HG02571 (cell line): Measurements from ENCODE around the gene TMEM95.

ENCODE experiments used
- ATAC-seq: cut with Tn5 transposase; IDR thresholded peaks from one replicate; pipeline ENCODE4 v1.9.1; 2021; ENCODE audit warnings: mild to moderate bottlenecking, moderate library complexity; ENCODE audit not compliant: unreplicated experiment

The TMEM95 gene, protein sequence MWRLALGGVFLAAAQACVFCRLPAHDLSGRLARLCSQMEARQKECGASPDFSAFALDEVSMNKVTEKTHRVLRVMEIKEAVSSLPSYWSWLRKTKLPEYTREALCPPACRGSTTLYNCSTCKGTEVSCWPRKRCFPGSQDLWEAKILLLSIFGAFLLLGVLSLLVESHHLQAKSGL

DNA sequence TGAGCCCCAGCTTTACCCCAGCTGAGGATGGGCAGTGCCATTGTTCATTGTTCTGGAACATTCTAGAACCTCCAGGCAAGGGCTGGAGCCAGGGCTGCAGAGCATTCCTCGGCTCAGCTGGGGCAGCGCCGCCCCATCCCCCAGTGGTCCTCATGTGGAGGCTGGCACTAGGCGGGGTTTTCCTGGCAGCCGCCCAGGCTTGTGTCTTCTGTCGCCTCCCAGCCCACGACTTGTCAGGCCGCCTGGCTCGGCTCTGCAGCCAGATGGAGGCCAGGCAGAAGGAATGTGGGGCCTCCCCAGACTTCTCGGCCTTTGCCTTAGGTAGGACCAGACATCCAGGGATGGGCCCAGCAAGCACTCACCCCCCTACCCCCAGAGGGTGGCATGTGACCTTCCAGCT lies at the start of gene TMEM95:
TSS of gene TMEM95 (plus strand) at position 104 of the 400 bp plus-strand sequence. CDS start at position 153, 49 bp downstream.
- ATAC-seq: no peak

DNA sequence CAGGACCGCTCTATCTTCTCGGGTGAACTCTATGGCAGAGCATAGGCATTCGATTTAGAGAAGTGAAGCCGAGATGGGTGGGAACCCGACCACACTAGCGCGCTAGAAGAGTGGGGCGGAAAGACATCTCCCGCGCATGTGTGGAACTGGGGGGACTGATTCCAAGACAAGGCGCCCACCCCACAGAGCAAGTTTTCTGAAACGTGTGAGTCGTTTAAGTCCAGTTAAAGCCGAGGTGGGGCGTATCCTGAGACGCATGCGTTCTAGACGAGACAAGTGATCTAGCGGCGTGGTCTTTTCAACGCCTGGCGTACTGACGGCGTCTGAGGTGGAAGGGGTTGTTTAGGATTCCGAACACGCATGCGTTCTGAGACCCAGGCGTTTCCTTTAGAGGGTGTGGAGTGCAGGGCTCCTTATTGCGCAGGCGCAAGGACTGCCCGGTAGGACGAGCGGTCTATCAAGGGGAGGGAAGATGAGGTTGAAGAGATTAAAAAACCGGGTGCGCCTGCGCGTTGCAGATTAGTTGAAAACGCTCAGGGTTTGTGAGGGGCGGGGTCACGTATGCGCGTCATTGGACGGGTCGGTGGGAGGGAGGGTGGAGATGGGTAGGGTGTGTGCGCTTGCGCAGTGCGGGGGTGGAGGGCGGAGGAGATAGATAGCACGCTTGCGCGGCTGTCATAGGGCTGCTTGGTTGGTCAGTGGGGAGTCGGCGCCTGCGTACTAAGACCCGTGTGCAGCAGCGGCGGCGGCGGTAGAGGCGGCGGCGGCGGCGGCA lies 47.9 kb upstream of the TMEM95 start, which contains the start of gene EIF5A:
TSS of gene EIF5A (plus strand) at position 718 of the 775 bp plus-strand sequence. CDS start 2,008 bp downstream, outside the sequence.
- ATAC-seq: peak; percentile 69

DNA sequence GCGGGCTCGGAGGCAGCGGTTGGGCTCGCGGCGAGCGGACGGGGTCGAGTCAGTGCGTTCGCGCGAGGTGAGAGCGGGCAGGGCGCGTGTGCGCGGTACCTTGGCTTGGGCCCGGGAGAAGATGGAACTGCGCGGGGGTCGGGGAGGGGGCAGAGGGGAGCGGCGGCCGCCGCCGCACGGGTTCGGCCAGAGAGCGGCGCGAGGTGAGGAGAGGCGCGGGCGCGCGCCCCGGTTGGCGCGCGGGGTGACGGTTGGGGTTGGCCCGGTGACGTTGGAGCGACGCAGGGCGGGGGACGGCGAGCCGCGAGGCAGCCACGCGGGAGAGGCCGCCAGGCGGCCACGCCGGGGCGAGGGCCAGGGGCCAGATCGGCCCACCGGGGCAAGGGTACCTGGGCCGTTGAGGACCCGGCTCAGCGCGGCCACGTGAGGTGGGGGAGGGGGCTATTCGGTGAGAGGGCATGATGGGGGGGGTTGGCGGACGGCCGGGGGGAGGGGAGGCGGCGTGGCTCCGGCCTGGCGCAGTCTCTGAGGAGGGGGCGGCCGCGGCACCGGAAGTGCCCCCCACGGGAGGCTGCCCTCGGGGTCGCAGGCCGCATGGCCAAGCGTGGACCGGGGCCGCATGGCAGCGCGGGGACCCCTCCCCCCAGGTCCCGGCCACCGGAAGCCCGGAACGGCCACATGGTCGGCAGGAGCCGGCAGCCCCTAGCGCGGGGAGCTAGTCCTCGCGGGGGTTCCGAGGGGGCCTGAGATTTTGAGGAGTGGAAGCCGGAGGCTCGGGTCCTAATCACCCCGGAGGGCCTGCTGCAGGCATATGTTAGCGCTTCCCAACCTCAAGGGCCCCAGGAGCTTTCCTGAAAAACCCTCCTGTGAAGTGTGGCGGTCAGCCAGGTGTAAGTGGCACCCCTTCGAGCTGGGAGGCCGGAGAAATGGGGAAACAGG lies 47.0 kb upstream of the TMEM95 start:
- no peak for ATAC-seq

DNA sequence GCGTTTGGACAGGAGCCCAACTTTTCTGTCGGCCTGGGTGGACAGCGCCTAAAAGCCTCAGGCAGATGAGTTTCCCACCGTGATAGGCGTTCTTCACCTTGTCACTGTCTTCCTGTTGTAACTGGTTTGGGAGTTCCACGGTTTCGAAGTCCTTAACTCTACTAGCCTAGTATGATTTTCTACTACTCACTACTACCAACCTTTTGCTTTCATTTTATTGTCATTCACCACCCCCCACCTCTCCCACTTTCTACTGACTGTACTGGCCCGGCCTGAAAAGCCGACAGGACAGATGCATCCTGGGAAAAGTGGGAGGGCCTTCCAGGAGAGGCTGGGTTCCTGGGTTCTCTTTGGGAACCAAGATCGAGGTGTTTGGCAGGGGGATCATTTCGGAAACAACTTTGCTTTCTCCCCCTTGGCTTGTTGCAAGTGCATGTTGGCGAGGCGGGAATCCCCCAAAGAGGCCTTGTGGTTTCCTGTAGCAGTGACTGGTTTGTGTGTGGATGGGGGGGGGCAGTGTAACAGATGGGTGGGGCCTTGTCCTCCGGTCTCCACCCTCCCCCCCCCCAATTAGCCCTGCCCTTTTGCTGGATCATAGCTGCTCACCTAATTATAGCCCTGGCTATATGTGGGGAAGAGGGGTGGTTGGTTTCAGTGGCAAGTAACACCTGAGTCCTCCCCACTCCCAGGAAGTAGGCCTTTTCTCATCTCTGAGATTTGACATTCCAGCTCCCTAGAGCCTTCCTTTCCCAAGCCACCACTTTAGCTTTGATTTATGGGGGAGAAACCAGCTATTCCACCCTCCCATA lies 46.1 kb upstream of the TMEM95 start:
- no peak for ATAC-seq

DNA sequence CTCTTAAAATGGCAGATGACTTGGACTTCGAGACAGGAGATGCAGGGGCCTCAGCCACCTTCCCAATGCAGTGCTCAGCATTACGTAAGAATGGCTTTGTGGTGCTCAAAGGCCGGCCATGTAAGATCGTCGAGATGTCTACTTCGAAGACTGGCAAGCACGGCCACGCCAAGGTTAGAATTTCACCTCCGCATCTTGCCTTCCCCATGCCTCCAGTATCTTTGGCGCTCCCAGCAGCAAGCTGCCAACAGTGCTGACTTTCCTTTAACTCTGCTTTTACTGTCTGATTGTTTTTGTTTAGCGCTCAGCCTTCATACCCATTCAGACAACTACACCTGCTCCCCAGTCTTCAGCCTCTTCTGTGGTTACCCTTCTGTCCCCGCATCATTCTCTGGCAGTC lies 45.3 kb upstream of the TMEM95 start:
- no peak for ATAC-seq

DNA sequence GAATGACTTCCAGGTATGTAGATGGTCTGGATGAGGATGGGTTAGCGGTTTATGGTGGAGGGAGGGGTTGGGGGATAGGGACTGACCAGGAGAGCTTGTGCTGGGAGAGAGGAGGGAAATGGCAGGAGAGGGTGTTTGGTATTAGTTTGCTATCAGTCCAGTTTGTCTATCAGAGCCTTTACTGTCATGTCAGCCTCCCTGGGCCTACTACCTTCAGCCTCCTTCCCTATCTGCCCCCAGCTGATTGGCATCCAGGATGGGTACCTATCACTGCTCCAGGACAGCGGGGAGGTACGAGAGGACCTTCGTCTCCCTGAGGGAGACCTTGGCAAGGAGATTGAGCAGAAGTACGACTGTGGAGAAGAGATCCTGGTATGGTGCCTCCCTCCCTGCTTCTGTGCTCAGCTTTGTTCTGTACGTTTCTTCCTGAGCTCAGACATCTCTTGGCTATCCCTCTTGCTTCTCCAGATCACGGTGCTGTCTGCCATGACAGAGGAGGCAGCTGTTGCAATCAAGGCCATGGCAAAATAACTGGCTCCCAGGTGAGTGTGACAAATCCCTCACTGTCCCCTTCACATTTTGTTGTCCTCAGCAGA lies 43.7 kb upstream of the TMEM95 start:
- no peak for ATAC-seq

DNA sequence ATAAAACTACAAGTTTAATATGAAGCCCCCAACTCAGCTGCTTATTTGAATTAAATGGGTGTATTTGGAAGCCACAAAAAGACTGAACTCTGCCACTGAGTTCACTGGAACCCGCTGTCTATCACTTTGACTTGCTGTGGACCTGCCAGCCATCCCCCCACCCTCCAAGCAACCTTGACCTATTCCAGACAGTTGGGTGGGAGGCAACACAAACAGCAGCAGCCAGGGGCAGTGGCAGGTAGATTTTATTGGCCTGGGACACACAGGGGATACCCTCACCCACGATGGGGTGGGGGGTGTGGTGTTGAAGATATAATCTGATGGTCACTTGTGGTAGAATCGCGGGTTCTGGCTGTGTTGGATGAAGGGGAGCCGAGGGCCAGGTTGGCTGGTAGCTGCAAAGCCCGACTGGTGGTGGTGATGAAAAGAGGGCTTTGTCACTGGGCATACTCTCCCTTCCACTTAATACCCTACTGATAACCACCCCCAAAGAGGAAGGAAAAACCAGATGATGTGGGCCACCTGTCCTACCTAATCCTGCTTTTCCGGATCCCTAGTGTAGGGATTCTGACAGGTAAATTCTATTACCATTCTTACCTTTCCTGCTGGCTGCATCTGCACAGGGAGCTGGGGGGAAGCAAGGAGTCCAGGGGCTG lies 42.4 kb upstream of the TMEM95 start:
- ATAC-seq: no peak

DNA sequence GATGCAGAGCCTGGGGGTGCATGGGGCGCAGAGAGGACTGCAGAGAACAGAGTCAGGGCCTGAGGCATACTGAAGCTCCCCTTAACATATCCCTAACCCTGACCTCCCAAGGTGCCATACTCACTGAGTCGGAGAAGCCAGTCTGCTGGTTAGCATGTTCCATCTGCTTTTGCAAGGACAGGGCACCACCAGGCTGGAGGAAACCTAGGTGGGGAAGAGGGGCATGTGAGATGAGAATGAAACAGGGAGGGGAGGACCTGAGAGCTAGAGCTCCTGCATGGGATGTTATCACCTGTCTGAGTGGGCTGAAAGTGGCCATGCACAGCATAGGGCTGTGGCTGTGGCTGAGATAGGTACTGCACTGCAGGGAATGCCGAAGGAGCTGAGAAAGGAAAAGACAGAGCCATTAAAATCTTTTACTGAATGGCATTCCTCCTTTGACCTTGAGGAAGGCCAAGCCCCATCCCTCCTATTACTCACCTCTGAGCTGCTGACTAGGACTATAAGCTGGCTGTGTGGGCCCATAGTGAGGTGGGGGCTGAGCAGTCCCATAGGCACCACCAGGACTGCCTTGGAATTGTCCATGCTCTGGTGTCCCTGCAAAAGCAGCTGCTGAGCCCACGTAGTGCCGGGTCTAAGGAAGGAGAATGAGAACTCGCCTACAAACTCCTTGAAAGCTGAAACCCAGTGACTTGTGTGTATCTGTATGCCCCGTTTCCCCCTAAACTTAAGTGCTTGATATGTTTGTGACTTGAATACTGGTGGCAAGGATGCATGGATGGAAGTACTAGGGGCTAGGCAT lies 41.7 kb upstream of the TMEM95 start:
- ATAC-seq: no peak

DNA sequence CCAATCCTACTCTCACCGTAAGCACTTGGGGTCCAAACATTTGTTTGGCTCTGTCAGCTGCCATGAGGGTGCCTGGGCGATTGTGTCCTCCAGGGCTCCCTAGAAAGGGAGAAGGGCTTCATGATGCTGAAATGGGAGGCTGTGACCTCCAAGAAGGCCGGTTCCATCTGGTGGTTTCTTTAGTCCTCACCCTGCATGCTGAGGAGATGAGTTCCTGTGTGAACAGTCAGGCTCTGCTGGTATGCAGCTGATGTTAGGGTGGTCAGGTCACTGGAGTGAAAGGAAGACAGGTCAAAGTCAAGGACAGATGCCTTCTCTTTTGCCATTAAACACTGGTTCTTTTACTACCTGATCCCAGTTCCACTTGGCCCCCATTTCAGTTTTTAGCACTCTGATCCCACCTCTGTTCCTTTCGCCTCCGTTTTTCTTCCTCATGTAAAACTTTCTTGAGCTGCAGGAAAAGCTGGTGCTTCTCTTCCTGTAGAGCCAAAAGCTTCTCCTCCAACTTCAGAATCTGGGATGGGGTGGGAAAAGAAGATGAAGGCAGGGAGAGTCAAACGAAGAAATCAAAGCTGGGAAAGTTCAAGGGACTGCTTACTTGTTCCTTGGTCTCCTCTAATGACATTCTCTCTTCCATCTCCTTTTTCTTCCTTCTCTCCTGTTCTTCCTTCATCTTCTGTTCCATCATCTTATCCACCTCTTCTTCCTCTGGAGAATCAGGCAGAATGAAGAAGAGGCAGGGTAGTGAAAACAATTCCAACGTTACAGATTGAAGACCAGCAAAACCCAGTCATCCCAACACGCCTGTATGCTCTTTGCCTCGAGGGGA lies 40.9 kb upstream of the TMEM95 start:
- no peak for ATAC-seq

DNA sequence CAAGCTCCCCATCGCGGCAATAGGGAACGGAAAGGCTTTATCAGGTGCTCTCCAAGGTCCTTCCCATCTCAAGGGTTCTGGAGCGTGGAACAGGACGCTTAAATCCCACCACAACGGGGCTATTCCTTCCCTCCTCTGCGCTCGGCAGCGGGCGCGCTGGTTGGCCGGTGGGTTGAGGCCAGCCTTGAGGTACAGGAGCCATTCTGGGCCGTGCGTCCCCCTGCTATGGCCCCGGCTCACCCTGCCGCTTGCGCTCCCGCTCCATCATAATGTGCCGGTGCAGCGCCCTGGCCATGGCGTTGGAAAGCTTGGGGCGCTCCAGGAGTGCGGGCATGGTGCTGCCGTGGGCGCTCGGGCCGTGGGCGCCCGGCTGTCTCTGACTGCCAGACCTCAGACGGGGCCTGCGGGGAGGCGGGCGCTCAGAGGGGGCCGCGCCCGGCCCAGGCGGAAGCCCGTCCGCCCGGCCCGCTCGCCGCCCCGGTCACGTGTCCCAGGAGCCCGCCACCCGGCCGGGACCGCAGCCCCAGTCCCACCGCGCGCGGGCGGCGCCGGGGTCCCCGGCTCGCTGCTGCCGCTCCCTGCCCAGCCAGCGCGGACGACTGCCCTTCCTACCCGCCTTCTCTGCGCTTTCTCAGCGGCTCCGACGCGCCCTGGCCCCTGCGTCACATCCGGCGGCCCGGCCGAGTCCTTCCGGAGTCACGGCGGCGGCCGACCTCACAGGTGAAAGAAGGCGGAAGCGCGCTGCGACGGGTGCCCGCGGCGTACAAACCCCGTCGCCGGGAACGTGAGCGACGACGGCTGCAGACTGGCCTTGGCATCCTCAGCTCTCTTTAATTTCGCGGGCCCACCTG lies 40.0 kb upstream of the TMEM95 start, which contains the start of gene GPS2:
TSS of gene GPS2 (minus strand) at position 642 of the 851 bp plus-strand sequence. CDS start at position 334, 308 bp downstream.
- ATAC-seq: peak; percentile 61

DNA sequence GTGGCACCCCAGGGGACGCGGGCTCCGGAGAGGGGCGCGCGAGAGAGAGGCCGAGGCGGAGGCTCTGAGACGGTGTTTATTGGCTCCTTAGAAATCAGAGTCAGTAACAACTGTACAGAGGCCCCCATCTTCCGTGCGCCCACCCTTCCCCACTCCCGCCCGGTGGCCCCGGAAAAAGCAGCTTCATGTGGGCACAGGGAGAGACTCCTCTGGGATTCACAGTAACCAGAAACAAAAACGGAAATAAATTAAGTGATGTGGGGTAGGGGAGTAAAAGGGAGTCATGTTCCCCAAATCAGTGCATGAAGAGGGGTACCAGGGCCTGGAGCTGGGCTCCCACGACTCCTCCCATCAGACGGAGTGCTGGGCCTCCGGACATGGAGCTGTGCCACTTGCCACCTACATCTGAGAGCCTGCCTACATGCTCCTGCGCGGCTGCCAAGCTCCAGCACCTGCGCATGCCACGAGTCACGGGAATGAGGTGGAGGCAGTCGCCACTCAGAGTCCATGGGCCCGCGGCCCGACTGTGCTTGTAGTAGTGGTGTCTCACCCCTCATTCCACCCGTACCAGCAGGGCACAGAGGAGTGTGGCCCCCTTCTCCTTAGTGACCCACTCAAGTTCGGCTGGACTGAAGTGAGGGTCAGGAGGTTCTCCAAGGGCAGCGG lies 39.3 kb upstream of the TMEM95 start:
- ATAC-seq: no peak

DNA sequence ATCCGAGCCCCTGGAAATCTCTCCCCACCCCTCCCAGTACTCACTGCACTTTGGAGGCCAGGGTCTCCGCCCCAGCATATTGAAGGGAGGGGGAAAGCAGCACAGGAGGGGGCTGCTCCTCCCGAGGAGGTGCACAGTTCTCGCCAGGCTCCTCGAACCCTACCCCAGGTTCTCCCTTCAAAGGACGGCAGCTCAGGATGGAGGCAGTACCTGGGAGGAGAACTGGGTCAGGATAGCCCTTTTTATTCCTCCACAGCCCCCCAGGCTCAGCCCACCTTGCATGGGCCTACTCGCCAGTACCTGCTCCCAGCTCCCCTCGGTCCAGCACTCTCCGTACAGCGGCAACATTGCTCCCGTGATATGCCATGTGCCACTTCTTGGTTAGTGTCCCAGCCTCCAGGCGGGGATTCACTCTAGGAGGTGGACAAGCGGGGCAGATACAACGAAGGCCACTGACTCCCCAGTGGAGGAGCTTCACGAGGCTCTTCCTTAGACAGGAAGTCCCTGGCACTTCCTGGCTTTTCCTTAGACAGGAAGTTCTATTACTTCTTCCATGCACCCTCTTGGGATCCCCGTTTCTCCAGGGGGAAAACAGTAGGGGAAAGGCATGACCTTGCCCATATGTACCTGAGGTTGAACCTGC lies 37.7 kb upstream of the TMEM95 start:
- ATAC-seq: no peak

DNA sequence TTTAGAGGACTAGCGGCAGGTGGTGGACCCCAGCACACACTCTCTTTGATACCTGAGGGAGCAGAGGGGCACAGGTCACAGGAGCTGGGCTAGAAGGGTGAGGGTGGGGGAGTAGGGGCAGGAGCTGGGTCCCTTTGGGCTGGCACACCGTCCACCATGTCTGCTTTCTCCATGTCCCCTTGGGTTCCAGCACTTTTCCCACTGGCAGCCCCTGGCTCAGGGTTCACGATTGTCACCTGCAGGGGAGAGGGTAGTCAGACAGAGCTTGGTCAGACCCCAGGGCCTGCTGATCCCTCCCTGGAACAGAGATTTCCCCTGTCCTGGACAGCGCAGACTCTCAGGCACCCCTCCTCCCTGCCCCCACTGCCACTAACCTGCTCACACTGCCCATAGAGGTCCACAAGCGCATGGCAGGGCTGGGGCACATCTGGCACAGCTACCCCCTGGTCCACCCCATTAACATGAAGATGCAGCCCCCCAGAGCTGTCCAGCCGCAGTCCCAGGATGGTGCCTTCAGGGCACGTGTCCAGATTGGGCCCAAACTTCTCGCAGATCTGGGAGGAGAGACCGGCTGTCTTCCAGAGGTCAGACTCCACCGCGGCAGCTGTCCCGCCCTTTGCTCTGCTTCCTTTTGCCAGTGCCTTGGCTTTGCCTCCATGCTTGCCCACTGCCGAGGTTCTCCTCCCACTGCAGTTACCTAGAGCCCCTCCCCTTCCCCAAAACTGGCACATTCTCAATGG lies 36.7 kb upstream of the TMEM95 start:
- ATAC-seq: no peak

DNA sequence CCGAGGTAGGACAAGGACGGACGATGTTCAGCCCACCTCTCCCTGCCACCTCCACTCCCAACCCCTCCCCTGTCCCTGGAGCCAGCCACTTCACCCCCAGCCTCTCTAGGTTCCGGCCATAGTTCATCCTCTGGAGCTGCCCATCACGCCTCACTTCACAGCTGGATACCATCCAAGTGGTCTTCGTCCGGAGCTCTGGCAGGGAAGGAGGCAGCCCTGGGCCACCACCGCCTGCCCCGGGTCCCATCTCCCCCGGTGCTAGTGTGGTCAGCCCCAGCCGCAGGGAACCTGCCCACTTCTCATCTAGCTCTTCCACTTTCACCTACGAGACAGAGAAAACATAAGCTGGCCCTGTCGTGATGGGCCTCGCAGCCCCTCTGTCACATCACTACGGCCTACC lies 33.5 kb upstream of the TMEM95 start:
- ATAC-seq: no peak

DNA sequence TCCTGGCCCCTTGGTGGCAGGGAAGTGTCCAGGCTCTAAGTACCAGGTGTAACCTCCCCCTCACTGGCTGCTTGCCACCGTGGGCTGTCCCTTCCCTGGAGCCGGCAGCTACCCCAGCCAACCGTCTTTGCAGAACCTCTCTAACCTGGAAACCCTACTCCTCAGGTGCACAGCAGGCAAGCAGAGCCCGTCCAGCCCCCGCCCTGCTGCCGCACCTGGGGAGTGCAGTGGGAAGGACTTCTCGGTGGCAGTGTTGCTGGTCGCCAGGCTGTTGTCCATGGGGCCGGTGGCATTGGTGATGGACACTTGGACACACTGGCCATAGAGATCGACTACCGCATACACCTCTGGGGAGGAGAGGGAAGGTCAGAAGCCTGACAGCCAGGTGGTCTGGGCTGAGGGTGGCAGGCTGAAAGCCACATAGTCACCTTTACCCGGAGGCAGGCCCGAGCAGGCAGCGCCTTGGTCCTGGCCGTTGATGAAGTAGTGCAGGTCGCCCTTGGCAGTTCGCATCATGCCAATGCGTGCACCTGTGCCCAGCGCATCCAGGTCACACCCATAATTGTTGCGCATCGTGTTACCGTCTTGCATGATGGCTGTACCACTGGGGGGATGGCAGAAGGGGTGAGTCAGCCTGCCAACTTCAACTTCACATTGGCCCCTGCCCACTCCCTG lies 32.3 kb upstream of the TMEM95 start:
- no peak for ATAC-seq
